Neural progenitor cell (in vitro differentiated cells): Measurements from ENCODE around the gene MAPK8.

Experiments used
- EZH2 ChIP-seq: fragments of 200-600 bp; sonication (generic); IDR thresholded peaks from 2 replicates; pipeline ENCODE4 v1.6.1; 2017; ENCODE audit warnings: antibody characterized with exemption, mild to moderate bottlenecking, moderate library complexity
- EZH2phosphoT487 ChIP-seq: fragments of 200-600 bp; sonication (generic); IDR thresholded peaks from 2 replicates; pipeline ENCODE4 v1.6.1; 2017; ENCODE audit warnings: antibody characterized with exemption
- TF ChIP-seq, protein P1 (sequence below): fragments of 200-600 bp; sonication (generic); IDR thresholded peaks from 2 replicates; pipeline ENCODE4 v1.5.1; 2017; ENCODE audit warnings: antibody characterized with exemption, mild to moderate bottlenecking

DNA sequence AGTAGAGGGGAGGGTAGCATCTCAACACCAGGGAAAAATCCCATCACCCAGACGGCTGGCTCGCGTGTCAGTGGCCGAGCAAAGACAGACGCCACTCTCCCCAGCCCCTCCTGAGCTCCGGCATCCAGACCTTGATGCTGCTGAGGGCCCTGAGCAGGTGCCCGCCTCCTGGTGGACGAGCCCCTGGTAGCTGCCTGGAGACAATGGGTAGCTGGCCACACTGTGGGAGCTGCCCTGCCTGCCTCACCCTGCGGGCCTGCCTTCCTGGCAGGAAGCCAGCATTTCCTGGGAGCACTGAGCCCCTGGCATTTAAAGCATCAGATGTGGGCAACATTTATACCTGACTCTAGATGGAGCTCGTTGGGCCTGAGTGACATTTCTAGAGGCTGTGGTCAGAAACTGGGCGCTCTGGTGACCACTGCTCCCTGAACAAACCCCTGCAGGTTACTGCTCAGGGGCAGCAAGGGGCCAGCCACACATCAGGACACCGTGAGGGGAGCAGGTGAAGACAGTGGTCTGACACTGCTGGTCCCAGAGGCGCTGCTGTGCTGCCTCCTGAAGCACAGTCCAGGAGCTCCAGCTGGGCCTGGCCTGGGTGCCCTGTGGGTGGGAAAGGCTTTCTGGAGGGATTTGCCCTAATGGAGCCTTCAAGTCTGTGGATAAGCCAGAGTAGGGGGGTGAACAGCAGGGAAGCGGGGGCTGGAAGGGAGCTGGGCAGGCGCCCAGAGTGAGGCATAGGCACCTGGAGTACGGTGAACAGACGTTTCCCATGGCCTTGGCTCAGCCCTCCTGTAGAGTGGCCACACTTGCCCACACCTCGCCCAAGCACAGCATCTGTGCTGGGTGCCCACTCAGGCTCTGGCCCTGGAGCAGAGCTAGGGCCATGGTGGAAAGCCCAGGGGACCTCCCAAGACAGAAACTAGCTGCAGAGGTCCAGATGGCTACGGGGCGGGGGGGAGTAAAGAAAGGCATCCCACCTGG lies 138.7 kb downstream of the MAPK8 start:
- TF ChIP-seq, protein P1, sequence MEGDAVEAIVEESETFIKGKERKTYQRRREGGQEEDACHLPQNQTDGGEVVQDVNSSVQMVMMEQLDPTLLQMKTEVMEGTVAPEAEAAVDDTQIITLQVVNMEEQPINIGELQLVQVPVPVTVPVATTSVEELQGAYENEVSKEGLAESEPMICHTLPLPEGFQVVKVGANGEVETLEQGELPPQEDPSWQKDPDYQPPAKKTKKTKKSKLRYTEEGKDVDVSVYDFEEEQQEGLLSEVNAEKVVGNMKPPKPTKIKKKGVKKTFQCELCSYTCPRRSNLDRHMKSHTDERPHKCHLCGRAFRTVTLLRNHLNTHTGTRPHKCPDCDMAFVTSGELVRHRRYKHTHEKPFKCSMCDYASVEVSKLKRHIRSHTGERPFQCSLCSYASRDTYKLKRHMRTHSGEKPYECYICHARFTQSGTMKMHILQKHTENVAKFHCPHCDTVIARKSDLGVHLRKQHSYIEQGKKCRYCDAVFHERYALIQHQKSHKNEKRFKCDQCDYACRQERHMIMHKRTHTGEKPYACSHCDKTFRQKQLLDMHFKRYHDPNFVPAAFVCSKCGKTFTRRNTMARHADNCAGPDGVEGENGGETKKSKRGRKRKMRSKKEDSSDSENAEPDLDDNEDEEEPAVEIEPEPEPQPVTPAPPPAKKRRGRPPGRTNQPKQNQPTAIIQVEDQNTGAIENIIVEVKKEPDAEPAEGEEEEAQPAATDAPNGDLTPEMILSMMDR, result peak; percentile 8
- TF ChIP-seq EZH2, result no peak
- no peak for TF ChIP-seq EZH2phosphoT487
